ENCODE results near the gene PGP. TPM values are rescaled to one million over a fixed set of nuclear protein-coding genes. Genes with fewer than 3 reads are reported as not detected.
"Not testable (repeated sequence)": the region's sequence is repeated elsewhere in the genome, so short reads cannot be mapped to it uniquely, and the experiment has no call there.

PGP gene
- total RNA-seq, 1 experiment from 2014 or later = 36.2 TPM

GRCh38 chr16:2205104-2205966, 9.3 kb downstream of the PGP start, which contains the start of gene MLST8:
Gene MLST8, plus strand, starts transcription at chr16:2205454. Its CDS starts 632 bp downstream, at chr16:2206086.
- peaks cover 3% of the 10 kb centered on the region for H3K36me3 ChIP-seq (ENCODE audit: control insufficient read depth, insufficient read depth, low read length)
- Mint-ChIP-seq H3K27ac (ENCODE audit: unreplicated experiment) (peak within 1 kb of the TSS; percentile 1), H3K9me3 (ENCODE audit: unreplicated experiment) (no peaks in the 10 kb centered on the region), H3K36me3 (ENCODE audit: insufficient read depth, unreplicated experiment) (peaks cover 52% of the 10 kb centered on the region), H3K4me3 (ENCODE audit: unreplicated experiment) (peak within 1 kb of the TSS; percentile 72), H3K4me1 (ENCODE audit: low read depth, unreplicated experiment) (peaks cover 14% of the 10 kb centered on the region), H3K27me3 (ENCODE audit: insufficient read depth, unreplicated experiment) (no peaks in the 10 kb centered on the region)
- no peaks in the 10 kb centered on the region for H3K9me3 ChIP-seq
- BruUV-seq (replicated peaks) = no TSS peak
- no peak for TF ChIP-seq CTCF (IDR thresholded peaks at IDR 0.05; ENCODE audit: insufficient read depth in 1 of 2, low read depth in 1 of 2, low read length in 1 of 2, severe bottlenecking in 1 of 2, unreplicated experiment in 1 of 2)
- ChIA-PET POLR2A (interaction anchor here (0.5 to 0.6 kb wide), 3 partner anchors 9 to 67 kb away, joined by 4 to 5 read pairs (median 4); partner anchors contain the start of gene PGP), CTCF (no interaction called here)
- H3K4me1 ChIP-seq = no peaks in the 10 kb centered on the region; the same call in 1 of the 2 replicates
- peak; percentile 71 to 87 for DNase-seq
- intact Hi-C loops (cut with micrococcal nuclease; ENCODE audit: unreplicated experiment) = no loop called here
- H3K27me3 ChIP-seq (replicated peaks; ENCODE audit: control insufficient read depth, insufficient read depth, low read length) = no peaks in the 10 kb centered on the region
- H3K4me3 ChIP-seq (ENCODE audit: low read depth, low read length) = peak within 1 kb of the TSS; percentile 90

GRCh38 chr16:2204416-2205103, 10.1 kb downstream of the PGP start:
- Mint-ChIP-seq H3K4me1 (ENCODE audit: low read depth, unreplicated experiment) (peaks cover 14% of the 10 kb centered on the region), H3K4me3 (ENCODE audit: unreplicated experiment) (peak overlapping the region; percentile 72), H3K27me3 (ENCODE audit: insufficient read depth, unreplicated experiment) (no peaks in the 10 kb centered on the region), H3K36me3 (ENCODE audit: insufficient read depth, unreplicated experiment) (peaks cover 44% of the 10 kb centered on the region), H3K27ac (ENCODE audit: unreplicated experiment) (peak overlapping the region; percentile 1), H3K9me3 (ENCODE audit: unreplicated experiment) (no peaks in the 10 kb centered on the region)
- Histone ChIP-seq H3K27me3 (replicated peaks; ENCODE audit: control insufficient read depth, insufficient read depth, low read length) (no peaks in the 10 kb centered on the region), H3K36me3 (ENCODE audit: control insufficient read depth, insufficient read depth, low read length) (peaks cover 3% of the 10 kb centered on the region), H3K4me3 (ENCODE audit: low read depth, low read length) (peak overlapping the region; percentile 90), H3K4me1 (no peaks in the 10 kb centered on the region; the same call in 1 of the 2 replicates), H3K9me3 (no peaks in the 10 kb centered on the region)
- intact Hi-C loops (cut with micrococcal nuclease; ENCODE audit: unreplicated experiment) = no loop called here
- BruUV-seq (replicated peaks) = TSS peak; percentile 57
- CTCF ChIA-PET = no interaction called here
- DNase-seq = no peak
- TF ChIP-seq CTCF (IDR thresholded peaks at IDR 0.05; ENCODE audit: insufficient read depth in 1 of 2, low read depth in 1 of 2, low read length in 1 of 2, severe bottlenecking in 1 of 2, unreplicated experiment in 1 of 2) = no peak
- POLR2A ChIA-PET = interaction anchor here (0.6 kb wide), 1 partner anchor 10 kb away, joined by 4 read pairs; the partner anchor contains the start of gene PGP

- intact Hi-C loops (cut with micrococcal nuclease; ENCODE audit: unreplicated experiment); H3K36me3 ChIP-seq (ENCODE audit: control insufficient read depth, insufficient read depth, low read length); CTCF ChIA-PET; H3K9me3 ChIP-seq; BruUV-seq (replicated peaks); DNase-seq; H3K9me3 Mint-ChIP-seq (ENCODE audit: unreplicated experiment); H3K4me3 ChIP-seq (ENCODE audit: low read depth, low read length); H3K4me1 ChIP-seq; H3K27ac Mint-ChIP-seq (ENCODE audit: unreplicated experiment); H3K27me3 ChIP-seq (replicated peaks; ENCODE audit: control insufficient read depth, insufficient read depth, low read length); H3K27me3 Mint-ChIP-seq (ENCODE audit: insufficient read depth, unreplicated experiment): not testable (repeated sequence)
- peak overlapping the region; percentile 61 for H3K4me3 Mint-ChIP-seq (ENCODE audit: unreplicated experiment)
- POLR2A ChIA-PET = interaction anchor here (0.7 kb wide), 1 partner anchor 238 kb away, joined by 3 read pairs; the partner anchor contains the start of gene RPS2
- peaks cover 31% of the 10 kb centered on the region for H3K36me3 Mint-ChIP-seq (ENCODE audit: insufficient read depth, unreplicated experiment)
- peaks cover 14% of the 10 kb centered on the region for H3K4me1 Mint-ChIP-seq (ENCODE audit: low read depth, unreplicated experiment)
Measured at GRCh38 chr16:2203119-2203688, 11.4 kb downstream of the PGP start.
